GM23338 (cell line): Measurements from ENCODE around the gene BRCA1. TPM values are rescaled to one million over a fixed set of nuclear protein-coding genes. Genes with fewer than 3 reads are reported as not detected.

Source experiments
- ATAC-seq: fragments of 200-7000 bp; cut with Tn5 transposase; 3 replicates; pipeline ENCODE4 v1.9.1; 2020
- DNase-seq: peaks from one replicate; pipeline ENCODE4 v3.0.0-alpha.2; 2015; ENCODE audit warnings: low spot score
- H2AFZ ChIP-seq: fragments of 200-600 bp; sonication (generic); 2 replicates; pipeline ENCODE4 v1.8.0; 2016; ENCODE audit warnings: antibody characterized with exemption, mild to moderate bottlenecking, moderate library complexity
- H3F3A ChIP-seq: fragments of 200-600 bp; sonication (generic); replicated peaks from 2 replicates; pipeline ENCODE4 v1.8.0; 2017; ENCODE audit warnings: antibody characterized with exemption, mixed run types, low read depth
- H3K27ac ChIP-seq: fragments of 200-600 bp; sonication (generic); 2 replicates; pipeline ENCODE4 v1.6.1; 2016; ENCODE audit warnings: low read depth
- H3K27me3 ChIP-seq: fragments of 200-600 bp; sonication (generic); 2 replicates; pipeline ENCODE4 v1.8.0; 2016; ENCODE audit warnings: mild to moderate bottlenecking, mixed run types, moderate library complexity; ENCODE audit not compliant: insufficient read depth
- H3K36me3 ChIP-seq: fragments of 200-600 bp; sonication (generic); 2 replicates; pipeline ENCODE4 v1.8.0; 2016; ENCODE audit warnings: mild to moderate bottlenecking; ENCODE audit not compliant: insufficient read depth
- H3K4me1 ChIP-seq: fragments of 200-600 bp; sonication (generic); 2 replicates; pipeline ENCODE4 v1.8.0; 2016; ENCODE audit warnings: mild to moderate bottlenecking, moderate library complexity; ENCODE audit not compliant: insufficient read depth
- H3K4me2 ChIP-seq: fragments of 200-600 bp; sonication (generic); 2 replicates; pipeline ENCODE4 v1.7.1; 2017; ENCODE audit warnings: mixed run types
- H3K4me3 ChIP-seq: fragments of 200-600 bp; sonication (generic); 2 replicates; pipeline ENCODE4 v1.6.1; 2016; ENCODE audit warnings: mixed run types
- H3K79me2 ChIP-seq: fragments of 200-600 bp; sonication (generic); replicated peaks from 2 replicates; pipeline ENCODE4 v1.8.0; 2017; ENCODE audit warnings: mild to moderate bottlenecking; ENCODE audit not compliant: insufficient read depth
- H3K9me2 ChIP-seq: fragments of 200-600 bp; sonication (generic); 2 replicates; pipeline ENCODE4 v1.8.0; 2017; ENCODE audit not compliant: insufficient read depth
- H4K20me1 ChIP-seq: fragments of 200-600 bp; sonication (generic); replicated peaks from 2 replicates; pipeline ENCODE4 v1.8.0; 2017; ENCODE audit warnings: mild to moderate bottlenecking; ENCODE audit not compliant: insufficient read depth
- H3K27ac Mint-ChIP-seq: 2 replicates; pipeline ENCODE4 v1.8.0; 2020; ENCODE audit warnings: inconsistent platforms, mild to moderate bottlenecking, moderate library complexity, mixed read lengths
- H3K27me3 Mint-ChIP-seq: 3 replicates; pipeline ENCODE4 v1.8.0; 2022; ENCODE audit warnings: low read depth, mild to moderate bottlenecking, moderate library complexity, mixed read lengths, inconsistent platforms; ENCODE audit not compliant: insufficient read depth, poor library complexity
- H3K36me3 Mint-ChIP-seq: 3 replicates; pipeline ENCODE4 v1.8.0; 2021; ENCODE audit warnings: low read depth, mild to moderate bottlenecking, inconsistent platforms, moderate library complexity, mixed read lengths
- H3K4me1 Mint-ChIP-seq: 3 replicates; pipeline ENCODE4 v1.8.0; 2020; ENCODE audit warnings: mild to moderate bottlenecking, inconsistent platforms, mixed read lengths
- H3K4me3 Mint-ChIP-seq: 3 replicates; pipeline ENCODE4 v1.8.0; 2021; ENCODE audit warnings: moderate library complexity, mild to moderate bottlenecking, inconsistent platforms, mixed read lengths
- H3K9me3 Mint-ChIP-seq: 3 replicates; pipeline ENCODE4 v1.8.0; 2020; ENCODE audit warnings: moderate library complexity, mild to moderate bottlenecking, inconsistent platforms, mixed read lengths
- CREB1 ChIP-seq: fragments of 250-450 bp; sonication (Bioruptor Pico); IDR thresholded peaks from 2 replicates; pipeline ENCODE4 v1.5.0; 2020; ENCODE audit warnings: low read depth, mild to moderate bottlenecking, moderate library complexity
- ETS1 ChIP-seq: IDR thresholded peaks from 2 replicates; pipeline ENCODE4 v1.6.1; 2016; ENCODE audit warnings: antibody characterized with exemption
- EZH2 ChIP-seq: fragments of 200-600 bp; sonication (generic); IDR thresholded peaks from one replicate; pipeline ENCODE4 v1.8.0; 2017; ENCODE audit warnings: antibody characterized with exemption, mild to moderate bottlenecking, low read depth; ENCODE audit not compliant: unreplicated experiment
- EZH2phosphoT487 ChIP-seq: fragments of 200-600 bp; sonication (generic); IDR thresholded peaks from one replicate; pipeline ENCODE4 v1.8.1; 2018; ENCODE audit warnings: antibody characterized with exemption; ENCODE audit not compliant: unreplicated experiment
- JUNB ChIP-seq: IDR thresholded peaks from one replicate; pipeline ENCODE4 v1.6.1; 2016; ENCODE audit warnings: antibody characterized with exemption; ENCODE audit not compliant: unreplicated experiment
- NANOG ChIP-seq: IDR thresholded peaks from 2 replicates; pipeline ENCODE4 v1.6.1; 2016; ENCODE audit warnings: antibody characterized with exemption, borderline replicate concordance
- POLR2AphosphoS5 ChIP-seq: IDR thresholded peaks from 2 replicates; pipeline ENCODE4 v1.6.1; 2016; ENCODE audit warnings: antibody characterized with exemption, low read depth
- REST ChIP-seq: IDR thresholded peaks from one replicate; pipeline ENCODE4 v1.6.1; 2018; ENCODE audit warnings: antibody characterized with exemption; ENCODE audit not compliant: unreplicated experiment
- STAT1 ChIP-seq: IDR thresholded peaks from one replicate; pipeline ENCODE4 v1.6.1; 2016; ENCODE audit warnings: antibody characterized with exemption; ENCODE audit not compliant: unreplicated experiment
- ZNF331 ChIP-seq: fragments of 250-450 bp; sonication (Bioruptor Pico); IDR thresholded peaks from 2 replicates; pipeline ENCODE4 v1.5.0; 2020; ENCODE audit warnings: low read depth, mild to moderate bottlenecking, moderate library complexity
- ZNF462 ChIP-seq: fragments of 250-450 bp; sonication (Bioruptor Pico); IDR thresholded peaks from 2 replicates; pipeline ENCODE4 v1.5.0; 2020; ENCODE audit warnings: mild to moderate bottlenecking, moderate library complexity
- polyA plus RNA-seq: library from polyadenylated mRNA; unstranded; fragments of >200 nt; fragmentation: Nextera tagmentation; extraction: Ambion mirVana; gene quantifications from 2 replicates; pipeline ENCODE4 v1.2.1, GENCODE V29; 2016
- total RNA-seq: library from RNA; depleted of rRNA; stranded (reverse); fragments of >200 nt; shearing (Covaris generic); gene quantifications from 2 replicates; pipeline ENCODE4 v1.2.3, GENCODE V29; 2014

The BRCA1 gene
- total and polyA plus RNA-seq, 2 experiments from 2014 or later = 43.2 to 45.9 TPM

- TF ChIP-seq REST = no peak
Measured at GRCh38 chr17:43039646-43040045, 85.5 kb downstream of the BRCA1 start (continued).

GRCh38 chr17:43034894-43035293, 90.3 kb downstream of the BRCA1 start:
- no peaks in the 10 kb centered on the region for H3K27me3 ChIP-seq
- H3K4me3 ChIP-seq = peak overlapping the region; percentile 47
- H3K9me3 Mint-ChIP-seq = no peaks in the 10 kb centered on the region
- peaks cover 23% of the 10 kb centered on the region for H3K27me3 Mint-ChIP-seq
- H3K4me2 ChIP-seq = peak overlapping the region; percentile 73
- peaks cover 55% of the 10 kb centered on the region for H3K4me1 Mint-ChIP-seq
- no peaks in the 10 kb centered on the region for H4K20me1 ChIP-seq
- H2AFZ ChIP-seq = no peak overlapping the region
- no peaks in the 10 kb centered on the region for H3K9me2 ChIP-seq
- H3K4me3 Mint-ChIP-seq = peak overlapping the region; percentile 22; the same call in 1 of the 3 replicates
- H3K79me2 ChIP-seq = no peaks in the 10 kb centered on the region
- H3K27ac Mint-ChIP-seq = peak overlapping the region; percentile 93
- peaks cover 18% of the 10 kb centered on the region for H3F3A ChIP-seq
- peaks cover 4% of the 10 kb centered on the region; the same call in 1 of the 3 replicates for H3K36me3 Mint-ChIP-seq
- TF ChIP-seq ETS1 = no peak
- no peak for TF ChIP-seq REST
- no peak for TF ChIP-seq ZNF462 (CRISPR knock-in tag)
- no peak for TF ChIP-seq EZH2phosphoT487
- no peak for TF ChIP-seq STAT1
- TF ChIP-seq NANOG = no peak
- TF ChIP-seq EZH2 = no peak
- no peak for TF ChIP-seq POLR2AphosphoS5
- no peak for TF ChIP-seq JUNB
- no peak for TF ChIP-seq ZNF331 (CRISPR knock-in tag)
- TF ChIP-seq CREB1 = no peak
- peaks cover 59% of the 10 kb centered on the region for H3K4me1 ChIP-seq
- ATAC-seq (no peak), DNase-seq (no peak)
- H3K27ac ChIP-seq = peak overlapping the region; percentile 84
- H3K36me3 ChIP-seq = no peaks in the 10 kb centered on the region
